ENCODE results near the gene TAB2. TPM values are rescaled to one million over a fixed set of nuclear protein-coding genes. Genes with fewer than 3 reads are reported as not detected.

The TAB2 gene
- total RNA-seq, 3 donors from 2014 or later = 63.3 to 91.0 (median 75.8) TPM

DNA sequence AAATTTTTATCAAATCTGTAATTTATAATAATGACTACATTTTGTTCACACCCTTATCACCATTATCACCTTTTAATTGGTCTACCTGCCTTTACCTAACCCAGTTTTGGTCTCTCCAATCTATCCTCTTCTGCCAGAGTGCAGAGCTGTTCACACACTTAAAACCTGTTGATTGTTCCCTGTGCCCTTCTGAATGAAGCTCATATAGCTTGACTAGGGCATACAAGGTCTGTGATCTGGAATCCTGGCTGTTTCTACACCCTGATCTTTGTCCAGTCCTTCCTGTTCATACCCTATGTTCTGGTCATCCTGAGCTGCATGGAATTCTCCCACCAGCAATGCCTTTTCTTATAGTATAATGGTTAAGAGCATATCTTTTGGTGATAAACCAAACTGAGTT is 53.6 kb downstream of the TAB2 start:
- intact Hi-C loops (cut with DNase I; ENCODE audit: low total_unique reads) = no loop called here
- no peaks in the 10 kb centered on the region for H3K9me3 ChIP-seq
- no peaks in the 10 kb centered on the region for H3K27me3 ChIP-seq
- TF ChIP-seq, protein P1, sequence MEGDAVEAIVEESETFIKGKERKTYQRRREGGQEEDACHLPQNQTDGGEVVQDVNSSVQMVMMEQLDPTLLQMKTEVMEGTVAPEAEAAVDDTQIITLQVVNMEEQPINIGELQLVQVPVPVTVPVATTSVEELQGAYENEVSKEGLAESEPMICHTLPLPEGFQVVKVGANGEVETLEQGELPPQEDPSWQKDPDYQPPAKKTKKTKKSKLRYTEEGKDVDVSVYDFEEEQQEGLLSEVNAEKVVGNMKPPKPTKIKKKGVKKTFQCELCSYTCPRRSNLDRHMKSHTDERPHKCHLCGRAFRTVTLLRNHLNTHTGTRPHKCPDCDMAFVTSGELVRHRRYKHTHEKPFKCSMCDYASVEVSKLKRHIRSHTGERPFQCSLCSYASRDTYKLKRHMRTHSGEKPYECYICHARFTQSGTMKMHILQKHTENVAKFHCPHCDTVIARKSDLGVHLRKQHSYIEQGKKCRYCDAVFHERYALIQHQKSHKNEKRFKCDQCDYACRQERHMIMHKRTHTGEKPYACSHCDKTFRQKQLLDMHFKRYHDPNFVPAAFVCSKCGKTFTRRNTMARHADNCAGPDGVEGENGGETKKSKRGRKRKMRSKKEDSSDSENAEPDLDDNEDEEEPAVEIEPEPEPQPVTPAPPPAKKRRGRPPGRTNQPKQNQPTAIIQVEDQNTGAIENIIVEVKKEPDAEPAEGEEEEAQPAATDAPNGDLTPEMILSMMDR (IDR thresholded peaks at IDR 0.05) = no peak
- TF ChIP-seq POLR2A (IDR thresholded peaks at IDR 0.05) (no peak), POLR2AphosphoS5 (IDR thresholded peaks at IDR 0.05) (no peak)
- H3K36me3 ChIP-seq = no peaks in the 10 kb centered on the region
- no peak overlapping the region for H3K4me3 ChIP-seq
- no peaks in the 10 kb centered on the region for H3K4me1 ChIP-seq
- no peak overlapping the region for H3K27ac ChIP-seq
- DNase-seq (ENCODE audit: low spot score in 2 of 2) = no peak

DNA sequence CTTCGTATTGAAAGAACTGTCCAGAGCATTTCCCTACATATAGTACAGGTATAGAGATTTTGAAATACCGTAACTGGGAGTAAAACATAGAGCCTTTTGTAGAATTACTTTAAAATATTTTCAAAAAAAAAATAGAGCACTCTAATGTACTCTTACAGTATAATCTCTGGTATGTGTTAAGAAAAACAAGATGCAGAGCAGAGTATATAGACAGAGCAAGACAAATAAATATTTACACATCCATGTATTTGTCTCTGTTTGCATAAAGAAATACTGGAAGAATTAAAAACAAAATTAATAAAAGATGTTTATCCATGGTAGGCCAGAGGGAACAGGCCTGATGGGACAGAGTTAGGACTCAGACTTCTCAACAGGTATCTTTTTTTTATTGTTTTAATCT is 54.5 kb downstream of the TAB2 start:
- H3K27ac ChIP-seq = no peak overlapping the region
- DNase-seq (ENCODE audit: low spot score in 2 of 2) = no peak
- no peaks in the 10 kb centered on the region for H3K4me1 ChIP-seq
- intact Hi-C loops (cut with DNase I; ENCODE audit: low total_unique reads) = no loop called here
- no peaks in the 10 kb centered on the region for H3K9me3 ChIP-seq
- TF ChIP-seq, protein P1 (IDR thresholded peaks at IDR 0.05) = no peak
- TF ChIP-seq POLR2A (IDR thresholded peaks at IDR 0.05) (no peak), POLR2AphosphoS5 (IDR thresholded peaks at IDR 0.05) (no peak)
- H3K36me3 ChIP-seq = no peaks in the 10 kb centered on the region
- H3K4me3 ChIP-seq = no peak overlapping the region
- no peaks in the 10 kb centered on the region for H3K27me3 ChIP-seq

DNA sequence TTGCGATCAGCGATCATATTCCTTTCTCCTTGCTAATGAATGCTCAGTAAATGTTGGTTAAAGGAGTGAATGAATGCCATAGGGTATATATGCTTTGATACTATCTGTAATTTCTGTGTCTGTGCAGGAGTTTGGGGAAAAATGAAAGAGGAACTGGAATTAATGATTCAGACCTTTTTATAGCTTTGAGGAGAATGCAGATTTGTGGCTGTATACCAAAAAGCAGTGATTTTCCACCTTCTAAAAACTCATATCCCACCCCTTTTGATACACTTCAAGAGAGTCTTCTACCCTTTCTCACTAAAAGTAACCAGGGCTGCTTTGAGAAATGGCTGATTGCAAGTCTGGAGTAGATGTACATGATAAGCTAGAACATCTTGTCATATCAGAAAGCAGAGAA is 56.0 kb downstream of the TAB2 start:
- no peaks in the 10 kb centered on the region for H3K4me1 ChIP-seq
- H3K27ac ChIP-seq = no peak overlapping the region
- peaks cover 7% of the 10 kb centered on the region for H3K36me3 ChIP-seq
- no peak for DNase-seq (ENCODE audit: low spot score in 2 of 2)
- no peaks in the 10 kb centered on the region for H3K27me3 ChIP-seq
- no peak for TF ChIP-seq POLR2A (IDR thresholded peaks at IDR 0.05)
- TF ChIP-seq POLR2AphosphoS5 (IDR thresholded peaks at IDR 0.05) = no peak
- TF ChIP-seq, protein P1 (IDR thresholded peaks at IDR 0.05) = no peak
- no peak overlapping the region for H3K4me3 ChIP-seq
- no peaks in the 10 kb centered on the region for H3K9me3 ChIP-seq
- intact Hi-C loops (cut with DNase I; ENCODE audit: low total_unique reads) = no loop called here

DNA sequence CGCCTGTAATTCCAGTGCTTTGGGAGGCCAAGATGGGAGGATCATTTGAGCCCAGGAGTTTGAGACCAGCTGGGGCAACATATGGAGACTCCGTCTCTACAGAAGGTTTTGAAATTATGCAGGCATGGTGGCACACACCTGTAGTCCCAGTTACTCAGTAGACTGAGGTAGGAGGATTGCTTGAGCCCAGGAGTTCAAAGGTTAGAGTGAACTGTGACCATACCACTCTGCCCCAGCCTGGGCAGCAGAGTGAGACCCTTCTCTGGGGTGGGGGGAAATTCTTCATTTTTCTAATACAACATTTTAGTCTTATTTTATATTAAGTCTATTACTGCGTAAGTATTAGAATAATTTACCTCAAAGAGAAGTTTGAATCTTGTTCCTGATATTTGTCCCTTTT is 62.5 kb downstream of the TAB2 start:
- Histone ChIP-seq H3K4me1 (no peaks in the 10 kb centered on the region), H3K9me3 (no peaks in the 10 kb centered on the region), H3K27ac (no peak overlapping the region), H3K4me3 (no peak overlapping the region), H3K36me3 (peaks cover 7% of the 10 kb centered on the region), H3K27me3 (no peaks in the 10 kb centered on the region)
- no peak for TF ChIP-seq POLR2AphosphoS5 (IDR thresholded peaks at IDR 0.05)
- TF ChIP-seq, protein P1 (IDR thresholded peaks at IDR 0.05) = no peak
- no peak for DNase-seq (ENCODE audit: low spot score in 2 of 2)
- intact Hi-C loops (cut with DNase I; ENCODE audit: low total_unique reads) = no loop called here

DNA sequence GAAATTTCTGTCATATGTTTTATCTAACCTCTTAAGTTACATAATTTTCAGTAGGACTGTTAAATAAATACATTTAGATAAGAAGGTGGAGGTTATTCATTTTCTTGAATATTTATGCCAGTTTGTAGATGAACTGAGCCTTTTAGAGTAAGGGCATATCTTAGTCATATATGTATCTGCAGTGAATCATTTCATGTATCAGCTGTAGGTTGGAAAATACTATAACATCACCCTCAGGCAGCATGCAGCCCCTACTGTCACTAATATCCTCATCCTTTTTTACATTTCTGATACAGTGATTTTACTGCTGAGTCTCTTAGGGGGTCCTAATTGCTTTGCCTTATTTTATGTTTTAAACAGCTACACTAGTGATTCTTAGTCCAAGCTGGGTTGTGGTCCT is 63.0 kb downstream of the TAB2 start:
- Histone ChIP-seq H3K4me3 (no peak overlapping the region), H3K9me3 (no peaks in the 10 kb centered on the region), H3K27me3 (no peaks in the 10 kb centered on the region), H3K4me1 (no peaks in the 10 kb centered on the region), H3K36me3 (peaks cover 7% of the 10 kb centered on the region), H3K27ac (no peak overlapping the region)
- DNase-seq (ENCODE audit: low spot score in 2 of 2) = no peak
- TF ChIP-seq POLR2A (IDR thresholded peaks at IDR 0.05) (no peak), POLR2AphosphoS5 (IDR thresholded peaks at IDR 0.05) (no peak)
- TF ChIP-seq, protein P1 (IDR thresholded peaks at IDR 0.05) = no peak
- intact Hi-C loops (cut with DNase I; ENCODE audit: low total_unique reads) = no loop called here
